Osteocyte (in vitro differentiated cells): ENCODE results near the gene RGL4. TPM values are rescaled to one million over a fixed set of nuclear protein-coding genes. Genes with fewer than 3 reads are reported as not detected.

Experiments
- DNase-seq: peaks from one replicate; pipeline ENCODE4 v3.0.0; 2021; ENCODE audit warnings: mixed read lengths; ENCODE audit not compliant: unreplicated experiment; ENCODE audit errors: extremely low spot score
- H3K27ac Mint-ChIP-seq: one replicate; pipeline ENCODE4 v1.8.0; 2021; ENCODE audit warnings: mild to moderate bottlenecking, mixed read lengths; ENCODE audit not compliant: unreplicated experiment
- H3K27me3 Mint-ChIP-seq: one replicate; pipeline ENCODE4 v1.8.0; 2021; ENCODE audit warnings: mixed read lengths; ENCODE audit not compliant: unreplicated experiment
- H3K36me3 Mint-ChIP-seq: one replicate; pipeline ENCODE4 v1.8.0; 2021; ENCODE audit warnings: mixed read lengths; ENCODE audit not compliant: unreplicated experiment
- H3K4me1 Mint-ChIP-seq: one replicate; pipeline ENCODE4 v1.8.0; 2021; ENCODE audit warnings: mixed read lengths; ENCODE audit not compliant: unreplicated experiment
- H3K4me3 Mint-ChIP-seq: one replicate; pipeline ENCODE4 v1.8.0; 2021; ENCODE audit warnings: mild to moderate bottlenecking, moderate library complexity, mixed read lengths; ENCODE audit not compliant: unreplicated experiment
- H3K9me3 Mint-ChIP-seq: one replicate; pipeline ENCODE4 v1.8.0; 2021; ENCODE audit warnings: mixed read lengths; ENCODE audit not compliant: unreplicated experiment
- total RNA-seq: library from RNA; stranded (reverse); gene quantifications from 2 replicates; pipeline ENCODE4 v1.2.1, GENCODE V29; 2021
- TF ChIP-seq, protein P1 (sequence below): fragments of 200-600 bp; sonication (generic); IDR thresholded peaks from 2 replicates; pipeline ENCODE4 v1.5.0; 2021; ENCODE audit warnings: antibody characterized with exemption, mild to moderate bottlenecking, moderate library complexity

Gene RGL4
- total RNA-seq, 1 donor from 2014 or later: not detected

GRCh38 chr22:23688121-23688520, 2.7 kb upstream of the RGL4 start:
- H3K27me3 Mint-ChIP-seq: no peaks in the 10 kb centered on the region
- no peak overlapping the region for H3K4me3 Mint-ChIP-seq
- no peak for DNase-seq
- H3K27ac Mint-ChIP-seq: no peak overlapping the region
- TF ChIP-seq, protein P1, sequence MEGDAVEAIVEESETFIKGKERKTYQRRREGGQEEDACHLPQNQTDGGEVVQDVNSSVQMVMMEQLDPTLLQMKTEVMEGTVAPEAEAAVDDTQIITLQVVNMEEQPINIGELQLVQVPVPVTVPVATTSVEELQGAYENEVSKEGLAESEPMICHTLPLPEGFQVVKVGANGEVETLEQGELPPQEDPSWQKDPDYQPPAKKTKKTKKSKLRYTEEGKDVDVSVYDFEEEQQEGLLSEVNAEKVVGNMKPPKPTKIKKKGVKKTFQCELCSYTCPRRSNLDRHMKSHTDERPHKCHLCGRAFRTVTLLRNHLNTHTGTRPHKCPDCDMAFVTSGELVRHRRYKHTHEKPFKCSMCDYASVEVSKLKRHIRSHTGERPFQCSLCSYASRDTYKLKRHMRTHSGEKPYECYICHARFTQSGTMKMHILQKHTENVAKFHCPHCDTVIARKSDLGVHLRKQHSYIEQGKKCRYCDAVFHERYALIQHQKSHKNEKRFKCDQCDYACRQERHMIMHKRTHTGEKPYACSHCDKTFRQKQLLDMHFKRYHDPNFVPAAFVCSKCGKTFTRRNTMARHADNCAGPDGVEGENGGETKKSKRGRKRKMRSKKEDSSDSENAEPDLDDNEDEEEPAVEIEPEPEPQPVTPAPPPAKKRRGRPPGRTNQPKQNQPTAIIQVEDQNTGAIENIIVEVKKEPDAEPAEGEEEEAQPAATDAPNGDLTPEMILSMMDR: no peak
- no peaks in the 10 kb centered on the region for H3K9me3 Mint-ChIP-seq
- H3K36me3 Mint-ChIP-seq: peaks cover 18% of the 10 kb centered on the region
- no peaks in the 10 kb centered on the region for H3K4me1 Mint-ChIP-seq

DNA sequence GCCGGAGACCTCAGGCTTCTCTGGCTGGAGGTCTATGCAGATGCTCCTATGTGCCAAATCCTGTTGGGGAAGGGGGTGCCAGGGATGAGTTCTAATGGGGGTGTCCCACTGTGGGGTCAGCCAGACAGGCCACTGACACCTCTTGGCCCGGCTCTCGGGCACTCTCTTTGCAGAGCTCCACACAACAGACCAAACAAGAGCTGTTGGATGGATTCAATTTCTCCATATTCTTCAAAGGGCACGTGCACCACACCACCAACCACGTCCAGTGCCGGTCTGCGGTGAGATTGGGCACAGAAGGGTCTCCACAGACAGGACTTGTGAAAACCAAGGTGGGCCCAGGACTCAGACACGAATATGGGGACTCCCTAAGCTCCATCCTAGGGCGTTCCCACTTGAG, 2.2 kb upstream of the RGL4 start:
- H3K27ac Mint-ChIP-seq: no peak overlapping the region
- H3K4me3 Mint-ChIP-seq: no peak overlapping the region
- H3K4me1 Mint-ChIP-seq: no peaks in the 10 kb centered on the region
- H3K9me3 Mint-ChIP-seq: no peaks in the 10 kb centered on the region
- peaks cover 15% of the 10 kb centered on the region for H3K36me3 Mint-ChIP-seq
- no peak for DNase-seq
- no peaks in the 10 kb centered on the region for H3K27me3 Mint-ChIP-seq
- TF ChIP-seq, protein P1: no peak

DNA sequence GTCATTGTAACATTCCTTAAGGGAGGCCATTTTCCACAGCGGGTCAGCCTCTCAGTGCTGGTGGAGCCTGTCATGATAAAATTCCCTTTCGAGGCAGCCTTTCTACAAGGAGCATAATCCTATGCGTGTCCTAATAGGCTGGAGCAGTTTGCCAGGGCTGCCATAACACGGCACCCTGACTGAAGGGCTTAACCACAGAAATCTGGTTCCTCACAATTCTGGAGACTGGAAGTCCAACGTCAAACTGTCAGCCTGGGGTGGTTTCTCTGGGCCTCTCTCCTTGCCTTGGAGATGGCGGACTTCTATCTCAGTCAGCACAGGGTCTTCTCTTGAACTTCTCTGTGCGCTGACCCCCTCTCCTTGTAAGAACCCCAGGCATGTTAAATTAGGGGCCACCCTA, 1.4 kb upstream of the RGL4 start:
- no peak overlapping the region for H3K27ac Mint-ChIP-seq
- H3K4me1 Mint-ChIP-seq: no peaks in the 10 kb centered on the region
- TF ChIP-seq, protein P1: no peak

GRCh38 chr22:23691748-23692423, 1.1 kb downstream of the RGL4 start:
- Mint-ChIP-seq H3K9me3 (no peaks in the 10 kb centered on the region), H3K4me3 (no peak overlapping the region), H3K36me3 (peaks cover 34% of the 10 kb centered on the region), H3K27me3 (no peaks in the 10 kb centered on the region), H3K27ac (no peak overlapping the region), H3K4me1 (no peaks in the 10 kb centered on the region)
- TF ChIP-seq, protein P1: no peak
- no peak for DNase-seq

More for the DNA sequence above, 1.4 kb upstream of the RGL4 start:
- H3K9me3 Mint-ChIP-seq: no peaks in the 10 kb centered on the region
- H3K36me3 Mint-ChIP-seq: peaks cover 20% of the 10 kb centered on the region
- no peak overlapping the region for H3K4me3 Mint-ChIP-seq
- no peak for DNase-seq
- no peaks in the 10 kb centered on the region for H3K27me3 Mint-ChIP-seq

DNA sequence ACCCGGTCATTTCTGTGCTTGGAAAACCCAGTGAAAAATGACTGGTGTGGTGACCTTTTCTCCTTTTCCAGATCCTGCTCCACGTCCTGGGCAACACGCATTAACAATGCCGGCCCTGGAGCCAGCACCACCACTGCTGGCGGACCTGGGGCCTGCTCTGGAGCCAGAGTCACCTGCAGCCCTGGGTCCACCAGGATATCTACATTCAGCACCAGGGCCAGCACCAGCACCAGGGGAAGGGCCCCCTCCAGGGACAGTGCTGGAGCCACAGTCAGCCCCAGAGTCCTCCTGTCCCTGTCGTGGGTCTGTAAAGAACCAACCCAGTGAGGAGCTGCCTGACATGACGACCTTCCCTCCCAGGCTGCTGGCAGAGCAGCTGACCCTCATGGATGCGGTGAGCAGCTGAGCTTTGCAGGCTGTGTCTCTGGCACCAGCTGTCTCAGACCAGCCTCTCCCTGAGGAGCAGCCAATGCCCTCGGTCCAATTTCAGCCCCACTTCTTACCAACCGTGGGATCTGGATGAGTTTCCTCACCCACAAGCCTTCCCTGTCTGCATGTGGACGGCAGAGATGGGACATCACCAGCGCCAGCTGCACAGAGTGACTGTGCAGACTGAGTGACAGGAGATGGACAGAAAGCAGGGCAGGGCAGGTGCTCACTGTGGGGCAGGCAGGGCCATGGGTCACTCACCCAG, 1.9 kb downstream of the RGL4 start:
- no peak for DNase-seq
- Mint-ChIP-seq H3K4me3 (no peak overlapping the region), H3K9me3 (no peaks in the 10 kb centered on the region), H3K27ac (no peak overlapping the region), H3K4me1 (no peaks in the 10 kb centered on the region), H3K27me3 (no peaks in the 10 kb centered on the region), H3K36me3 (peaks cover 34% of the 10 kb centered on the region)
- TF ChIP-seq, protein P1: no peak
